ENCODE results near the gene KCNQ1.

The KCNQ1 gene

GRCh38 chr11:2742611-2743426 lies 298.0 kb downstream of the KCNQ1 start:
- DNase-seq, result no peak

- DNase-seq, result no peak
Observed at GRCh38 chr11:2743427-2744110, 298.8 kb downstream of the KCNQ1 start.

- DNase-seq, result no peak
Observed at GRCh38 chr11:2744166-2744565, 299.4 kb downstream of the KCNQ1 start.

GRCh38 chr11:2745511-2745910 lies 300.7 kb downstream of the KCNQ1 start:
- DNase-seq, result no peak

- DNase-seq, result no peak
Observed at GRCh38 chr11:2746401-2747247, 301.8 kb downstream of the KCNQ1 start.

GRCh38 chr11:2747248-2748027 lies 302.6 kb downstream of the KCNQ1 start:
- no peak for DNase-seq

- DNase-seq, result no peak
Observed at GRCh38 chr11:2748061-2748813, 303.4 kb downstream of the KCNQ1 start.

GRCh38 chr11:2748814-2749554 lies 304.2 kb downstream of the KCNQ1 start:
- no peak for DNase-seq

- DNase-seq, result no peak
Observed at GRCh38 chr11:2750101-2750681, 305.4 kb downstream of the KCNQ1 start.

GRCh38 chr11:2750682-2751522 lies 306.1 kb downstream of the KCNQ1 start:
- no peak for DNase-seq

GRCh38 chr11:2751523-2752203 lies 306.9 kb downstream of the KCNQ1 start:
- DNase-seq, result no peak

- no peak for DNase-seq
Observed at GRCh38 chr11:2752204-2752770, 307.5 kb downstream of the KCNQ1 start.

GRCh38 chr11:2752923-2753322 lies 308.1 kb downstream of the KCNQ1 start:
- DNase-seq, result no peak

- DNase-seq, result no peak
Observed at GRCh38 chr11:2754008-2754407, 309.2 kb downstream of the KCNQ1 start.

- DNase-seq, result no peak
Observed at GRCh38 chr11:2755071-2755470, 310.3 kb downstream of the KCNQ1 start.

- DNase-seq, result no peak
Observed at GRCh38 chr11:2758751-2759150, 313.9 kb downstream of the KCNQ1 start.

GRCh38 chr11:2759228-2760195 lies 314.7 kb downstream of the KCNQ1 start:
- DNase-seq, result no peak

Measured in CD4-positive, alpha-beta T cell treated with Interleukin-17A for 1 hour (primary cell).